HepG2 (cell line): ENCODE measurements around the gene BEX2. TPM values are rescaled to one million over a fixed set of nuclear protein-coding genes. Genes with fewer than 3 reads are reported as not detected.

Experiments used
- ASH2L ChIP-seq: fragments of 300-600, 200-600 bp; sonication (generic); IDR thresholded peaks from 2 replicates; pipeline ENCODE4 v1.7.0; 2017; ENCODE audit warnings: low read depth, mild to moderate bottlenecking, moderate library complexity, mixed read lengths, low read length; ENCODE audit not compliant: insufficient read length
- CEBPG ChIP-seq: IDR thresholded peaks from 2 replicates; pipeline ENCODE4 v1.6.1; 2016
- CREB1 ChIP-seq, 2 experiments: fragments of 450-650 bp in 1 of 2; IDR thresholded peaks; 2 replicates each; pipeline ENCODE4 v1.6.1; 2016 to 2017; ENCODE audit warnings: control low read depth in 1 of 2, mild to moderate bottlenecking in 1 of 2, missing compliant biosample characterization in 1 of 2, missing genetic modification characterization in 1 of 2
- E2F2 ChIP-seq: sonication (generic); formaldehyde crosslinking; IDR thresholded peaks from 2 replicates; pipeline ENCODE4 v1.4.0; 2020; ENCODE audit warnings: missing genetic modification reagents, borderline replicate concordance
- FUBP1 ChIP-seq: sonication (generic); formaldehyde crosslinking; IDR thresholded peaks from 2 replicates; pipeline ENCODE4 v1.5.1; 2020; ENCODE audit warnings: missing genetic modification reagents, mild to moderate bottlenecking, borderline replicate concordance
- HDAC1 ChIP-seq: sonication (generic); formaldehyde crosslinking; IDR thresholded peaks from 2 replicates; pipeline ENCODE4 v1.5.1; 2020; ENCODE audit warnings: mild to moderate bottlenecking, missing genetic modification reagents
- HOXA3 ChIP-seq: sonication (generic); formaldehyde crosslinking; IDR thresholded peaks from 2 replicates; pipeline ENCODE4 v1.5.0; 2020; ENCODE audit warnings: missing genetic modification reagents
- MAF1 ChIP-seq: sonication (generic); formaldehyde crosslinking; IDR thresholded peaks from 2 replicates; pipeline ENCODE4 v1.5.0; 2020; ENCODE audit warnings: missing genetic modification reagents, borderline replicate concordance
- MZF1 ChIP-seq: sonication (generic); formaldehyde crosslinking; IDR thresholded peaks from 2 replicates; pipeline ENCODE4 v1.8.1; 2023; ENCODE audit warnings: mild to moderate bottlenecking, missing genetic modification reagents, borderline replicate concordance
- NFE2L1 ChIP-seq: sonication (generic); formaldehyde crosslinking; IDR thresholded peaks from 2 replicates; pipeline ENCODE4 v1.4.0; 2020; ENCODE audit warnings: missing genetic modification reagents, mild to moderate bottlenecking, borderline replicate concordance
- NR2F2 ChIP-seq: IDR thresholded peaks from 2 replicates; pipeline ENCODE4 v1.6.1; 2012; ENCODE audit warnings: low read depth, inconsistent platforms, borderline replicate concordance
- PAWR ChIP-seq: sonication (generic); formaldehyde crosslinking; IDR thresholded peaks from 2 replicates; pipeline ENCODE4 v1.4.0; 2020; ENCODE audit warnings: missing genetic modification reagents, mild to moderate bottlenecking, borderline replicate concordance
- SKI ChIP-seq: fragments of 450-650 bp; IDR thresholded peaks from one replicate; pipeline ENCODE4 v1.6.1; 2018; ENCODE audit warnings: mild to moderate bottlenecking; ENCODE audit not compliant: partially characterized antibody
- TAF1 ChIP-seq: sonication (generic); formaldehyde crosslinking; IDR thresholded peaks from 2 replicates; pipeline ENCODE4 v1.4.0; 2020; ENCODE audit warnings: missing genetic modification reagents
- TAF15 ChIP-seq: fragments of 200-400 bp; formaldehyde crosslinking; IDR thresholded peaks from one replicate; pipeline ENCODE4 v1.6.1; 2018; ENCODE audit warnings: mild to moderate bottlenecking, low read depth, low read length; ENCODE audit not compliant: poor library complexity, severe bottlenecking
- ZBTB2 ChIP-seq: sonication (generic); formaldehyde crosslinking; IDR thresholded peaks from 2 replicates; pipeline ENCODE4 v1.8.0; 2022; ENCODE audit warnings: low read depth, missing genetic modification reagents
- ZNF143 ChIP-seq: sonication (generic); formaldehyde crosslinking; IDR thresholded peaks from 2 replicates; pipeline ENCODE4 v1.4.0; 2020; ENCODE audit warnings: missing genetic modification reagents
- ZNF574 ChIP-seq: sonication (generic); formaldehyde crosslinking; IDR thresholded peaks from 2 replicates; pipeline ENCODE4 v1.4.0; 2020; ENCODE audit warnings: missing genetic modification reagents
- ZNF784 ChIP-seq: sonication (generic); formaldehyde crosslinking; IDR thresholded peaks from 2 replicates; pipeline ENCODE4 v1.5.1; 2020; ENCODE audit warnings: missing genetic modification reagents, mild to moderate bottlenecking, borderline replicate concordance
- ZNF788 ChIP-seq: sonication (generic); formaldehyde crosslinking; IDR thresholded peaks from 2 replicates; pipeline ENCODE4 v1.5.0; 2020; ENCODE audit warnings: mild to moderate bottlenecking, missing genetic modification reagents, borderline replicate concordance
- ZSCAN9 ChIP-seq: IDR thresholded peaks from 2 replicates; pipeline ENCODE4 v1.6.1; 2016; ENCODE audit warnings: borderline replicate concordance
- polyA plus RNA-seq, 8 experiments: library from polyadenylated mRNA; depleted of rRNA in 3 of 8; stranded (reverse) in 7 of 8; unstranded in 1 of 8; fragments of >200 nt; fragmentation: Illumina TruSeq in 4 of 8; extraction: Trizol in 4 of 8; gene quantifications; 2 replicates each; pipeline versions ENCODE4 v1.2.1 to v1.2.3, GENCODE V29; 2011 to 2016; ENCODE audit warnings: low read depth in 4 of 8, missing spikeins in 1 of 8, mixed read lengths in 1 of 8; ENCODE audit not compliant: insufficient read depth in 1 of 8
- total RNA-seq, 5 experiments: library from RNA; depleted of rRNA; stranded (reverse); fragments of >200 nt; fragmentation: Illumina TruSeq; extraction: Trizol; gene quantifications; 2 replicates each; pipeline ENCODE4 v1.2.3, GENCODE V29; 2016; ENCODE audit warnings: low read depth in 1 of 5

BEX2 gene
- total and polyA plus RNA-seq, 2 of the 13 experiments (the other 11 are each of a cell fraction or from before 2014, with no cell fraction given): 0.46 to 0.54 TPM

- peak; percentile 34; the same call in 1 of the 2 replicates for TF ChIP-seq ZNF574 (CRISPR knock-in tag)
- TF ChIP-seq ZNF784 (CRISPR knock-in tag): no peak
- TF ChIP-seq E2F2: no peak
- no peak for TF ChIP-seq PAWR (CRISPR knock-in tag)
- TF ChIP-seq CREB1 (IDR thresholded peaks at IDR 0.05): peak; percentile 75
- peak; percentile 57 for TF ChIP-seq CREB1 (CRISPR knock-in tag; IDR thresholded peaks at IDR 0.05)
- no peak for TF ChIP-seq ASH2L
- TF ChIP-seq MAF1 (CRISPR knock-in tag): no peak
- TF ChIP-seq HDAC1 (CRISPR knock-in tag): no peak
- TF ChIP-seq SKI: no peak
- peak; percentile 21; the same call in 1 of the 2 replicates for TF ChIP-seq TAF1 (CRISPR knock-in tag)
- TF ChIP-seq ZNF143 (CRISPR knock-in tag): no peak
- TF ChIP-seq MZF1 (CRISPR knock-in tag): no peak
- TF ChIP-seq ZSCAN9 (CRISPR knock-in tag): no peak
- TF ChIP-seq FUBP1: no peak
- TF ChIP-seq ZBTB2 (CRISPR knock-in tag): no peak
- TF ChIP-seq HOXA3 (CRISPR knock-in tag): no peak
- TF ChIP-seq NFE2L1 (CRISPR knock-in tag): no peak
- no peak for TF ChIP-seq ZNF788 (CRISPR knock-in tag)
- TF ChIP-seq TAF15: no peak
- no peak for TF ChIP-seq NR2F2
- TF ChIP-seq CEBPG: no peak
Measured at GRCh38 chrX:103356130-103356798, 45.5 kb upstream of the BEX2 start, which contains the start of gene TCEAL9 (continued).
